ENCODE data around the gene SCLT1.
"Not testable (repeated sequence)": the region's sequence is repeated elsewhere in the genome, so short reads cannot be mapped to it uniquely, and the experiment has no call there.

SCLT1 gene

GRCh38 chr4:129069537-129069936 is 23.8 kb downstream of the SCLT1 start:
- DNase-seq = not testable (repeated sequence)

GRCh38 chr4:129064717-129065116 is 28.6 kb downstream of the SCLT1 start:
- DNase-seq = no peak

GRCh38 chr4:129063640-129064039 is 29.7 kb downstream of the SCLT1 start:
- DNase-seq = no peak

- DNase-seq = no peak
Observed at GRCh38 chr4:129062580-129062979, 30.8 kb downstream of the SCLT1 start.

- DNase-seq = no peak
Observed at GRCh38 chr4:129059028-129059427, 34.3 kb downstream of the SCLT1 start.

GRCh38 chr4:129046055-129046959 is 47.0 kb downstream of the SCLT1 start:
- DNase-seq = no peak

GRCh38 chr4:129043523-129043922 is 49.8 kb downstream of the SCLT1 start:
- DNase-seq = no peak

- DNase-seq = no peak
Observed at GRCh38 chr4:129040471-129040870, 52.9 kb downstream of the SCLT1 start.

GRCh38 chr4:129037093-129037492 is 56.2 kb downstream of the SCLT1 start:
- DNase-seq = no peak

- no peak for DNase-seq
Observed at GRCh38 chr4:129014566-129015509, 78.5 kb downstream of the SCLT1 start.

- DNase-seq = no peak
Observed at GRCh38 chr4:129008096-129008495, 85.2 kb downstream of the SCLT1 start.

GRCh38 chr4:128986908-128987307 is 106.4 kb downstream of the SCLT1 start:
- DNase-seq = no peak

- DNase-seq = no peak
Observed at GRCh38 chr4:128986019-128986418, 107.3 kb downstream of the SCLT1 start.

- DNase-seq = no peak
Observed at GRCh38 chr4:128983771-128984485, 109.4 kb downstream of the SCLT1 start.

GRCh38 chr4:128981377-128981776 is 112.0 kb downstream of the SCLT1 start:
- no peak for DNase-seq

GRCh38 chr4:128980816-128981326 is 112.5 kb downstream of the SCLT1 start:
- DNase-seq = no peak

GRCh38 chr4:128979934-128980333 is 113.4 kb downstream of the SCLT1 start:
- DNase-seq = no peak

- no peak for DNase-seq
Observed at GRCh38 chr4:128978985-128979384, 114.4 kb downstream of the SCLT1 start.

- DNase-seq = no peak
Observed at GRCh38 chr4:128974136-128974581, 119.2 kb downstream of the SCLT1 start.

- no peak for DNase-seq
Observed at GRCh38 chr4:128973384-128973783, 120.0 kb downstream of the SCLT1 start.

GRCh38 chr4:128961405-128961804 is 131.9 kb downstream of the SCLT1 start:
- no peak for DNase-seq

GRCh38 chr4:128958194-128958593 is 135.1 kb downstream of the SCLT1 start:
- DNase-seq = no peak

GRCh38 chr4:128957459-128957858 is 135.9 kb downstream of the SCLT1 start:
- DNase-seq = no peak

Data from activated CD8-positive, alpha-beta memory T cell treated with anti-CD3 and anti-CD28 coated beads, Interleukin-2, amount 50 U/mL, for 48 hours (primary cell).